ENCODE results near the gene TACC2.

The TACC2 gene

DNA sequence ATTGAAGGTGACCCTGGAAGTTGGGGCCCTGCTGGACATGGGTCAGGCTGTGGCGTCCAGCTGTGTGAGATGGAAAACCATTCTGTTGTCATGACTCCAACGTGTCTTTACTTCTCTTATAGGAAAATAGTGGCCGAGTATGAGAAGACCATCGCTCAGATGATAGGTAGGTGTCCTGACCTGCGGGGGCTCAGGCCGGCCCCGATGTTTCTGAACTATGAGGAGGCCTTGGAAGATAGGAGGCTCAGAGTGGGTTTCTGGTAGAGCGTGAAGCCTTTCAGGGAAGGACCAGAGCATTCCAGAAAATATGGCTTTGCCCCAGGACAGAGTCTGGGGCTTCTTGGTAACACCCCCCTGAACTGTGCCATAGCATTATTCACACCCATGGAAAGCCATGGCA is 252.9 kb downstream of the TACC2 start:
- Histone ChIP-seq H3K4me2 (ENCODE audit: insufficient read depth, low read length) (no peak overlapping the region), H3K27ac (ENCODE audit: low read length) (no peak overlapping the region), H3K79me2 (ENCODE audit: insufficient read depth, low read length) (no peaks in the 10 kb centered on the region), H3K36me3 (ENCODE audit: insufficient read depth, low read length) (no peaks in the 10 kb centered on the region), H2AFZ (ENCODE audit: low read depth, low read length) (no peak overlapping the region), H4K20me1 (ENCODE audit: insufficient read depth, low read length) (no peaks in the 10 kb centered on the region), H3K9ac (ENCODE audit: low read depth, low read length) (no peak overlapping the region), H3K4me1 (ENCODE audit: insufficient read depth, low read length) (no peaks in the 10 kb centered on the region), H3K27me3 (ENCODE audit: insufficient read depth, low read length, poor library complexity) (no peaks in the 10 kb centered on the region), H3K9me3 (ENCODE audit: insufficient read depth, low read length, severe bottlenecking) (no peaks in the 10 kb centered on the region), H3K4me3 (ENCODE audit: low read depth in 1 of 2, low read length in 2 of 2) (no peak overlapping the region)
- ATAC-seq (ENCODE audit: insufficient read depth, low read depth) (no peak), DNase-seq (no peak)
- no peak for TF ChIP-seq EZH2 (IDR thresholded peaks at IDR 0.05; ENCODE audit: borderline replicate concordance, low read depth, low read length, severe bottlenecking)
- TF ChIP-seq, protein P1, sequence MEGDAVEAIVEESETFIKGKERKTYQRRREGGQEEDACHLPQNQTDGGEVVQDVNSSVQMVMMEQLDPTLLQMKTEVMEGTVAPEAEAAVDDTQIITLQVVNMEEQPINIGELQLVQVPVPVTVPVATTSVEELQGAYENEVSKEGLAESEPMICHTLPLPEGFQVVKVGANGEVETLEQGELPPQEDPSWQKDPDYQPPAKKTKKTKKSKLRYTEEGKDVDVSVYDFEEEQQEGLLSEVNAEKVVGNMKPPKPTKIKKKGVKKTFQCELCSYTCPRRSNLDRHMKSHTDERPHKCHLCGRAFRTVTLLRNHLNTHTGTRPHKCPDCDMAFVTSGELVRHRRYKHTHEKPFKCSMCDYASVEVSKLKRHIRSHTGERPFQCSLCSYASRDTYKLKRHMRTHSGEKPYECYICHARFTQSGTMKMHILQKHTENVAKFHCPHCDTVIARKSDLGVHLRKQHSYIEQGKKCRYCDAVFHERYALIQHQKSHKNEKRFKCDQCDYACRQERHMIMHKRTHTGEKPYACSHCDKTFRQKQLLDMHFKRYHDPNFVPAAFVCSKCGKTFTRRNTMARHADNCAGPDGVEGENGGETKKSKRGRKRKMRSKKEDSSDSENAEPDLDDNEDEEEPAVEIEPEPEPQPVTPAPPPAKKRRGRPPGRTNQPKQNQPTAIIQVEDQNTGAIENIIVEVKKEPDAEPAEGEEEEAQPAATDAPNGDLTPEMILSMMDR (IDR thresholded peaks at IDR 0.05; ENCODE audit: borderline replicate concordance, extremely low read depth, low read length, poor library complexity, severe bottlenecking), result no peak

- Histone ChIP-seq H2AFZ (ENCODE audit: low read depth, low read length) (no peak overlapping the region), H3K4me2 (ENCODE audit: insufficient read depth, low read length) (no peak overlapping the region), H3K4me1 (ENCODE audit: insufficient read depth, low read length) (no peaks in the 10 kb centered on the region), H4K20me1 (ENCODE audit: insufficient read depth, low read length) (no peaks in the 10 kb centered on the region), H3K27ac (ENCODE audit: low read length) (no peak overlapping the region), H3K27me3 (ENCODE audit: insufficient read depth, low read length, poor library complexity) (no peaks in the 10 kb centered on the region), H3K36me3 (ENCODE audit: insufficient read depth, low read length) (no peaks in the 10 kb centered on the region), H3K9ac (ENCODE audit: low read depth, low read length) (no peak overlapping the region), H3K4me3 (ENCODE audit: low read depth in 1 of 2, low read length in 2 of 2) (no peak overlapping the region), H3K79me2 (ENCODE audit: insufficient read depth, low read length) (no peaks in the 10 kb centered on the region), H3K9me3 (ENCODE audit: insufficient read depth, low read length, severe bottlenecking) (no peaks in the 10 kb centered on the region)
- no peak for TF ChIP-seq EZH2 (IDR thresholded peaks at IDR 0.05; ENCODE audit: borderline replicate concordance, low read depth, low read length, severe bottlenecking)
- TF ChIP-seq, protein P1 (IDR thresholded peaks at IDR 0.05; ENCODE audit: borderline replicate concordance, extremely low read depth, low read length, poor library complexity, severe bottlenecking), result no peak
- ATAC-seq (ENCODE audit: insufficient read depth, low read depth) (no peak), DNase-seq (no peak)
Measured at GRCh38 chr10:122243550-122243949, 254.6 kb downstream of the TACC2 start.

- Histone ChIP-seq H3K4me3 (ENCODE audit: low read depth in 1 of 2, low read length in 2 of 2) (no peak overlapping the region), H4K20me1 (ENCODE audit: insufficient read depth, low read length) (no peaks in the 10 kb centered on the region), H2AFZ (ENCODE audit: low read depth, low read length) (no peak overlapping the region), H3K4me2 (ENCODE audit: insufficient read depth, low read length) (no peak overlapping the region), H3K4me1 (ENCODE audit: insufficient read depth, low read length) (no peaks in the 10 kb centered on the region), H3K27ac (ENCODE audit: low read length) (no peak overlapping the region), H3K27me3 (ENCODE audit: insufficient read depth, low read length, poor library complexity) (no peaks in the 10 kb centered on the region), H3K36me3 (ENCODE audit: insufficient read depth, low read length) (no peaks in the 10 kb centered on the region), H3K9ac (ENCODE audit: low read depth, low read length) (no peak overlapping the region), H3K79me2 (ENCODE audit: insufficient read depth, low read length) (no peaks in the 10 kb centered on the region), H3K9me3 (ENCODE audit: insufficient read depth, low read length, severe bottlenecking) (no peaks in the 10 kb centered on the region)
- DNase-seq (no peak), ATAC-seq (ENCODE audit: insufficient read depth, low read depth) (no peak)
- TF ChIP-seq EZH2 (IDR thresholded peaks at IDR 0.05; ENCODE audit: borderline replicate concordance, low read depth, low read length, severe bottlenecking), result no peak
- TF ChIP-seq, protein P1 (IDR thresholded peaks at IDR 0.05; ENCODE audit: borderline replicate concordance, extremely low read depth, low read length, poor library complexity, severe bottlenecking), result no peak
Measured at GRCh38 chr10:122244001-122244975, 255.3 kb downstream of the TACC2 start.

All from DND-41 (cell line).